Peyer's patch (tissue), 4 donors: Measurements from ENCODE around the gene PDP2. TPM values are rescaled to one million over a fixed set of nuclear protein-coding genes. Genes with fewer than 3 reads are reported as not detected.

ENCODE experiments used
- DNase-seq, 3 donors: peaks; one replicate each; pipeline ENCODE4 v3.0.0-alpha.2; 2017 to 2019
- H3K27ac ChIP-seq, 4 donors: fragments of 200-600 bp; sonication (generic); one replicate each; pipeline ENCODE4 v1.5.1; 2016 to 2019
- H3K27me3 ChIP-seq, 2 donors: fragments of 200-600 bp; sonication (generic); one replicate each; pipeline ENCODE4 v1.5.1; 2019
- H3K36me3 ChIP-seq, 3 donors: fragments of 200-600 bp; sonication (generic); one replicate each; pipeline ENCODE4 v1.5.1; 2016 to 2019
- H3K4me1 ChIP-seq, 4 donors: fragments of 200-600 bp; sonication (generic); one replicate each; pipeline ENCODE4 v1.5.1; 2016 to 2019
- H3K4me3 ChIP-seq, 4 donors: fragments of 200-600 bp; sonication (generic); 1 replicate in 3 of 4; 2 replicates in 1 of 4; pipeline ENCODE4 v1.5.1; 2016 to 2019; ENCODE audit warnings: mild to moderate bottlenecking in 1 of 4
- H3K9me3 ChIP-seq, 4 donors: fragments of 200-600 bp; sonication (generic); one replicate each; pipeline ENCODE4 v1.5.1; 2016 to 2019; ENCODE audit warnings: mild to moderate bottlenecking in 1 of 4
- CTCF ChIP-seq, 6 experiments: fragments of 450-650 bp in 4 of 6; fragments of 200-600 bp in 2 of 6; sonication (generic) in 1 of 6; IDR thresholded peaks; one replicate each; pipeline ENCODE4 v1.5.1; 2017 to 2019; ENCODE audit warnings: antibody characterized with exemption in 6 of 6, mild to moderate bottlenecking in 3 of 6, moderate library complexity in 1 of 6
- POLR2A ChIP-seq, 2 donors: fragments of 450-650 bp; IDR thresholded peaks; one replicate each; pipeline ENCODE4 v1.5.1; 2017; ENCODE audit warnings: antibody characterized with exemption in 2 of 2, mild to moderate bottlenecking in 2 of 2, moderate library complexity in 2 of 2
- total RNA-seq, 4 donors: library from RNA; depleted of rRNA; stranded (reverse); fragments of >200 nt; gene quantifications; one replicate each; pipeline ENCODE4 v1.1.0, GENCODE V29; 2016

Gene PDP2
- total RNA-seq, 4 donors from 2014 or later: 12.1 to 27.9 (median 15.3) TPM

- Histone ChIP-seq H3K4me3 (peak overlapping the region in 3 of 4 donors; percentile 80 to 98 (median 96)), H3K27me3 (no peaks in the 10 kb centered on the region), H3K9me3 (no peaks in the 10 kb centered on the region), H3K4me1 (peaks cover 5 to 70% (median 13%) of the 10 kb centered on the region in 4 donors), H3K36me3 (peaks cover 0 to 44% (median 2%) of the 10 kb centered on the region in 3 donors), H3K27ac (peak overlapping the region in 3 of 4 donors; percentile 92 to 97 (median 93))
- DNase-seq: peak in 2 of 3 donors; percentile 72 to 78
- no peak for TF ChIP-seq CTCF (IDR thresholded peaks at IDR 0.05)
- peak; percentile 43 to 58 for TF ChIP-seq POLR2A (IDR thresholded peaks at IDR 0.05)
Observed at GRCh38 chr16:66936462-66936861, 56.1 kb downstream of the PDP2 start.

- Histone ChIP-seq H3K36me3 (peaks cover 0 to 48% (median 3%) of the 10 kb centered on the region in 3 donors), H3K27me3 (no peaks in the 10 kb centered on the region), H3K9me3 (no peaks in the 10 kb centered on the region), H3K4me1 (peaks cover 5 to 65% (median 13%) of the 10 kb centered on the region in 4 donors), H3K27ac (peak overlapping the region in 3 of 4 donors; percentile 92 to 97 (median 93)), H3K4me3 (peak overlapping the region in 2 of 4 donors; percentile 96 to 98)
- DNase-seq: no peak
- TF ChIP-seq POLR2A (IDR thresholded peaks at IDR 0.05): no peak
- TF ChIP-seq CTCF (IDR thresholded peaks at IDR 0.05): no peak
Observed at GRCh38 chr16:66936889-66937554, 56.7 kb downstream of the PDP2 start.

GRCh38 chr16:66937725-66938337 is 57.5 kb downstream of the PDP2 start:
- no peak for TF ChIP-seq CTCF (IDR thresholded peaks at IDR 0.05)
- no peak for TF ChIP-seq POLR2A (IDR thresholded peaks at IDR 0.05)
- DNase-seq: no peak
- peak overlapping the region in 2 of 4 donors; percentile 96 to 98 for H3K4me3 ChIP-seq
- H3K9me3 ChIP-seq: no peaks in the 10 kb centered on the region
- H3K27ac ChIP-seq: peak overlapping the region in 2 of 4 donors; percentile 20 to 97
- peaks cover 0 to 56% (median 3%) of the 10 kb centered on the region in 3 donors for H3K36me3 ChIP-seq
- peaks cover 5 to 57% (median 13%) of the 10 kb centered on the region in 4 donors for H3K4me1 ChIP-seq
- no peaks in the 10 kb centered on the region for H3K27me3 ChIP-seq

GRCh38 chr16:66939366-66939765 is 59.1 kb downstream of the PDP2 start:
- no peak for DNase-seq
- no peak for TF ChIP-seq POLR2A (IDR thresholded peaks at IDR 0.05)
- no peak for TF ChIP-seq CTCF (IDR thresholded peaks at IDR 0.05)

GRCh38 chr16:66940236-66940635 is 59.9 kb downstream of the PDP2 start:
- H3K27me3 ChIP-seq: no peaks in the 10 kb centered on the region

More at GRCh38 chr16:66939366-66939765, 59.1 kb downstream of the PDP2 start:
- Histone ChIP-seq H3K4me1 (peaks cover 0 to 49% (median 7%) of the 10 kb centered on the region in 4 donors), H3K27ac (peak overlapping the region in 1 of 4 donors; percentile 97), H3K36me3 (peaks cover 0 to 67% (median 3%) of the 10 kb centered on the region in 3 donors), H3K4me3 (no peak overlapping the region), H3K27me3 (no peaks in the 10 kb centered on the region), H3K9me3 (no peaks in the 10 kb centered on the region)

More at GRCh38 chr16:66940236-66940635, 59.9 kb downstream of the PDP2 start:
- H3K4me1 ChIP-seq: peaks cover 0 to 46% (median 4%) of the 10 kb centered on the region in 4 donors
- DNase-seq: no peak
- TF ChIP-seq POLR2A (IDR thresholded peaks at IDR 0.05) (no peak), CTCF (IDR thresholded peaks at IDR 0.05) (no peak)
- no peaks in the 10 kb centered on the region for H3K9me3 ChIP-seq
- peak overlapping the region in 1 of 4 donors; percentile 97 for H3K27ac ChIP-seq
- H3K36me3 ChIP-seq: peaks cover 0 to 67% (median 3%) of the 10 kb centered on the region in 3 donors
- no peak overlapping the region for H3K4me3 ChIP-seq

Other genes with a start within 250 kb of the PDP2 start
- 100 to 1,000 TPM in 2 of 4 donors, 10 to 100 TPM in 2; 33.8 to 116 (median 101) TPM for gene CMTM4, start 183.8 kb upstream of the PDP2 start, total RNA-seq
- gene DYNC1LI2, start 128.9 kb upstream of the PDP2 start, total RNA-seq: 100 to 1,000 TPM; 167 to 337 (median 206) TPM
- under 1 TPM in 1 of 4 donors, not detected in 3; 0.40 TPM for gene TERB1, start 78.9 kb upstream of the PDP2 start, total RNA-seq
- gene NAE1, start 49.5 kb upstream of the PDP2 start, total RNA-seq: 10 to 100 TPM; 33.6 to 51.3 (median 43.0) TPM
- gene CA7, start 36.1 kb upstream of the PDP2 start, total RNA-seq: 10 to 100 TPM; 13.2 to 59.4 (median 32.2) TPM
- 10 to 100 TPM in 3 of 4 donors, not detected in 1; 11.3 to 19.5 (median 15.4) TPM for gene CDH16, start 38.4 kb downstream of the PDP2 start, total RNA-seq
- gene RRAD, start 45.0 kb downstream of the PDP2 start, total RNA-seq: 1 to 10 TPM in 3 of 4 donors, under 1 TPM in 1; 0.53 to 4.1 (median 2.8) TPM
- gene CIAO2B, start 53.9 kb downstream of the PDP2 start, total RNA-seq: 10 to 100 TPM; 28.1 to 72.7 (median 55.2) TPM
- gene CES2, start 55.0 kb downstream of the PDP2 start, total RNA-seq: 1,000 to 10,000 TPM in 3 of 4 donors, 100 to 1,000 TPM in 1; 113 to 4,512 (median 3,000) TPM
- gene CES3, start 80.8 kb downstream of the PDP2 start, total RNA-seq: 100 to 1,000 TPM in 3 of 4 donors, 10 to 100 TPM in 1; 28.9 to 227 (median 161) TPM
- 10 to 100 TPM; 13.7 to 26.5 (median 17.9) TPM for gene CES4A, start 108.1 kb downstream of the PDP2 start, total RNA-seq
- 10 to 100 TPM; 14.0 to 30.5 (median 26.6) TPM for gene CBFB, start 148.6 kb downstream of the PDP2 start, total RNA-seq
- 10 to 100 TPM; 11.4 to 30.6 (median 20.4) TPM for gene PHAF1, start 229.4 kb downstream of the PDP2 start, total RNA-seq